GM12878 (cell line): ENCODE measurements around the gene MIER3. TPM values are rescaled to one million over a fixed set of nuclear protein-coding genes. Genes with fewer than 3 reads are reported as not detected.

Experiments
- ATAC-seq: fragments of 200-7000 bp; cut with Tn5 transposase; 3 replicates; pipeline ENCODE4 v1.9.1; 2020; ENCODE audit warnings: mild to moderate bottlenecking, moderate library complexity
- BruUV-seq: library from RNA; stranded (reverse); fragments of 400-500 nt; replicated peaks from 2 replicates; lab custom pipeline; 2021; lab: Mats Ljungman, UMichigan
- CTCF ChIA-PET: fragments of 300-600 bp; sonication (Branson Sonifier 250); formaldehyde crosslinking; extraction: SDS; loops from one replicate; lab custom pipeline; 2021; ENCODE audit warnings: inconsistent platforms; lab: Yijun Ruan, JAX
- POLR2A ChIA-PET: fragments of 350-600 bp; formaldehyde crosslinking; extraction: SDS; loops from one replicate; lab custom pipeline; 2021; ENCODE audit warnings: inconsistent platforms; lab: Charles Lee
- RAD21 ChIA-PET: fragments of 300-600 bp; sonication (Branson Sonifier 250); formaldehyde crosslinking; loops from one replicate; lab custom pipeline; 2023; ENCODE audit warnings: antibody characterized with exemption; ENCODE audit not compliant: unreplicated experiment; lab: Charles Lee
- SMC1A ChIA-PET: fragments of 300-600 bp; sonication (Branson Sonifier 250); formaldehyde crosslinking; loops from one replicate; lab custom pipeline; 2023; ENCODE audit not compliant: unreplicated experiment, uncharacterized antibody; lab: Charles Lee
- DNase-seq: peaks from one replicate; pipeline ENCODE4 v3.0.0-alpha.2; 2011; ENCODE audit warnings: low read depth, low spot score
- FAIRE-seq: peaks from 3 replicates; lab custom pipeline; 2011; peaks lifted over from hg19 to GRCh38; lab: Jason Lieb, UNC
- H2AFZ ChIP-seq: 2 replicates; pipeline ENCODE4 v1.6.0; 2011; ENCODE audit warnings: low read depth, low read length, control low read depth; ENCODE audit not compliant: control insufficient read depth
- H3K27ac ChIP-seq: 2 replicates; pipeline ENCODE4 v1.5.1; 2011; ENCODE audit warnings: control low read depth; ENCODE audit not compliant: control insufficient read depth, insufficient read depth
- H3K27me3 ChIP-seq, 2 experiments: replicated peaks in 1 of 2; 2 replicates each; pipeline versions ENCODE4 v1.6.0 to v1.6.1; 2011; ENCODE audit warnings: low read length in 1 of 2; ENCODE audit not compliant: control insufficient read depth in 2 of 2, insufficient read depth in 2 of 2
- H3K36me3 ChIP-seq, 2 experiments: 2 replicates each; pipeline ENCODE4 v1.5.1; 2011; ENCODE audit warnings: low read length in 1 of 2; ENCODE audit not compliant: control insufficient read depth in 2 of 2, insufficient read depth in 2 of 2
- H3K4me1 ChIP-seq: 2 replicates; pipeline ENCODE4 v1.6.1; 2011; ENCODE audit warnings: mild to moderate bottlenecking, low read length, moderate library complexity, mixed read lengths; ENCODE audit not compliant: control insufficient read depth, insufficient read depth
- H3K4me2 ChIP-seq: 2 replicates; pipeline ENCODE4 v1.6.0; 2011; ENCODE audit warnings: control low read depth; ENCODE audit not compliant: control insufficient read depth, insufficient read depth
- H3K4me3 ChIP-seq: fragments of 200-600 bp; sonication (generic); 2 replicates; pipeline ENCODE4 v1.5.1; 2016
- H3K79me2 ChIP-seq: 2 replicates; pipeline ENCODE4 v1.6.0; 2011; ENCODE audit warnings: low read length; ENCODE audit not compliant: control insufficient read depth, insufficient read depth
- H3K9ac ChIP-seq: 2 replicates; pipeline ENCODE4 v1.8.0; 2011; ENCODE audit warnings: low read length, control low read depth, mixed read lengths; ENCODE audit not compliant: control insufficient read depth, insufficient read depth
- H3K9me3 ChIP-seq: replicated peaks from 3 replicates; pipeline ENCODE4 v1.5.1; 2011; ENCODE audit warnings: mild to moderate bottlenecking, low read length; ENCODE audit not compliant: control insufficient read depth, insufficient read depth
- H4K20me1 ChIP-seq: 2 replicates; pipeline ENCODE4 v1.6.0; 2011; ENCODE audit not compliant: control insufficient read depth, insufficient read depth
- CHD1 ChIP-seq: IDR thresholded peaks from 2 replicates; pipeline ENCODE4 v1.6.1; 2012; ENCODE audit warnings: low read depth, low read length, improper control_type of control experiment
- ESRRA ChIP-seq: IDR thresholded peaks from 2 replicates; pipeline ENCODE4 v1.6.1; 2012; ENCODE audit warnings: mild to moderate bottlenecking, low read length, improper control_type of control experiment
- FOS ChIP-seq: IDR thresholded peaks from 3 replicates; pipeline ENCODE4 v1.6.1; 2011; ENCODE audit warnings: borderline replicate concordance; ENCODE audit not compliant: insufficient read length; ENCODE audit errors: extremely low read depth
- NR2C2 ChIP-seq: IDR thresholded peaks from 2 replicates; pipeline ENCODE4 v1.6.1; 2011; ENCODE audit warnings: borderline replicate concordance, low read depth; ENCODE audit not compliant: control insufficient read depth, insufficient read length
- PAX5 ChIP-seq: IDR thresholded peaks from 2 replicates; pipeline ENCODE4 v1.6.1; 2011; ENCODE audit warnings: low read depth, low read length, borderline replicate concordance
- RFX5 ChIP-seq: IDR thresholded peaks from 2 replicates; pipeline ENCODE4 v1.6.1; 2011; ENCODE audit warnings: low read depth, low read length, improper control_type of control experiment
- SREBF2 ChIP-seq: IDR thresholded peaks from 2 replicates; pipeline ENCODE4 v1.6.1; 2012; ENCODE audit warnings: mild to moderate bottlenecking, low read length
- TCF12 ChIP-seq: IDR thresholded peaks from 2 replicates; pipeline ENCODE4 v1.6.1; 2011; ENCODE audit warnings: low read depth, mild to moderate bottlenecking, low read length
- WGBS: methylation state at CpG from one replicate; pipeline ENCODE4 v1.1.6; 2016; ENCODE audit warnings: low lambda C conversion rate; ENCODE audit not compliant: insufficient replicate concordance, insufficient coverage; ENCODE audit errors: missing lambda C conversion rate; 5-methylcytosine and 5-hydroxymethylcytosine counted together
- in situ Hi-C: fragments of 300-500 bp; cut with MboI; formaldehyde crosslinking; loops from 9 replicates; pipeline ENCODE4 v1.14.3; 2018; ENCODE audit warnings: mixed read lengths
- intact Hi-C: fragments of 100-400 bp; cut with micrococcal nuclease; formaldehyde crosslinking; loops from one replicate; pipeline ENCODE4 v1.14.2; 2022; ENCODE audit not compliant: unreplicated experiment
- polyA plus RNA-seq, 11 experiments: library from polyadenylated mRNA; depleted of rRNA in 4 of 11; unstranded in 6 of 11; stranded (reverse) in 5 of 11; fragments of >200 nt; fragmentation: Nextera tagmentation in 4 of 11; fragmentation: Illumina TruSeq in 1 of 11; extraction: Ambion mirVana in 4 of 11; extraction: Trizol in 1 of 11; gene quantifications; 1 replicate in 1 of 11; 2 replicates in 10 of 11; pipeline versions ENCODE4 v1.2.1 to v1.2.3, GENCODE V29; 2011 to 2016; ENCODE audit warnings: inconsistent platforms in 2 of 11, missing spikeins in 2 of 11, low read depth in 1 of 11
- total RNA-seq, 4 experiments: library from RNA; depleted of rRNA in 3 of 4; stranded (reverse); fragments of >200 nt in 3 of 4; fragmentation: Illumina TruSeq in 1 of 4; extraction: Trizol in 1 of 4; gene quantifications; 2 replicates each; pipeline versions ENCODE4 v1.2.1 to v1.2.3, GENCODE V29; 2013 to 2021
- TF ChIP-seq, protein P1 (sequence below): fragments of 450-650 bp; formaldehyde crosslinking; IDR thresholded peaks from 2 replicates; pipeline ENCODE4 v1.4.0; 2020; ENCODE audit warnings: mild to moderate bottlenecking, moderate library complexity
- TF ChIP-seq, protein P2 (sequence below): IDR thresholded peaks from 2 replicates; pipeline ENCODE4 v1.6.1; 2012; ENCODE audit warnings: improper control_type of control experiment, low read depth, low read length; ENCODE audit not compliant: insufficient replicate concordance

The MIER3 gene
- total and polyA plus RNA-seq, 10 of the 15 experiments (the other 5 are each of a cell fraction or from before 2014, with no cell fraction given): 2.9 to 14.6 (median 7.2) TPM

DNA sequence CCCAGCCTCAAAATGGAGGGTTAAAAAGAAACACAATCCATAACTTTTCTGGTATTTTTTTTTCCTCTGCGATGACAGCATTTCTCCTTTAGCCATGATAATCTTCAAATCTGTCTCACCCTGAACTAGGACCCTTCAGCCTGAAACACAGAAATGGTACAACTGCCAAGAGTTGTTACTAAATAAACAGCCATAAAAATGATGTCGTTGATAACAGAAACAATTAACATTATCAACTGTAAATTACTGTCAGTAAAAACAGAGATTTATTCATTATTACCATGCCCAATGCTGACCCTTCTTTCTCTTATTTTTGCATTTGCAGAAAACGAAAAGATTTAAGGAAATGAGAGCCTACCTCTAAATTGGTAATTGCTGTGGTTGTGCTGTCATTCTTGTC, 19.4 kb upstream of the MIER3 start:
- in situ Hi-C loops: no loop called here
- H3K79me2 ChIP-seq: no peaks in the 10 kb centered on the region
- no peaks in the 10 kb centered on the region for H3K9me3 ChIP-seq
- no peak for TF ChIP-seq PAX5
- no peak for TF ChIP-seq FOS
- TF ChIP-seq, protein P1, sequence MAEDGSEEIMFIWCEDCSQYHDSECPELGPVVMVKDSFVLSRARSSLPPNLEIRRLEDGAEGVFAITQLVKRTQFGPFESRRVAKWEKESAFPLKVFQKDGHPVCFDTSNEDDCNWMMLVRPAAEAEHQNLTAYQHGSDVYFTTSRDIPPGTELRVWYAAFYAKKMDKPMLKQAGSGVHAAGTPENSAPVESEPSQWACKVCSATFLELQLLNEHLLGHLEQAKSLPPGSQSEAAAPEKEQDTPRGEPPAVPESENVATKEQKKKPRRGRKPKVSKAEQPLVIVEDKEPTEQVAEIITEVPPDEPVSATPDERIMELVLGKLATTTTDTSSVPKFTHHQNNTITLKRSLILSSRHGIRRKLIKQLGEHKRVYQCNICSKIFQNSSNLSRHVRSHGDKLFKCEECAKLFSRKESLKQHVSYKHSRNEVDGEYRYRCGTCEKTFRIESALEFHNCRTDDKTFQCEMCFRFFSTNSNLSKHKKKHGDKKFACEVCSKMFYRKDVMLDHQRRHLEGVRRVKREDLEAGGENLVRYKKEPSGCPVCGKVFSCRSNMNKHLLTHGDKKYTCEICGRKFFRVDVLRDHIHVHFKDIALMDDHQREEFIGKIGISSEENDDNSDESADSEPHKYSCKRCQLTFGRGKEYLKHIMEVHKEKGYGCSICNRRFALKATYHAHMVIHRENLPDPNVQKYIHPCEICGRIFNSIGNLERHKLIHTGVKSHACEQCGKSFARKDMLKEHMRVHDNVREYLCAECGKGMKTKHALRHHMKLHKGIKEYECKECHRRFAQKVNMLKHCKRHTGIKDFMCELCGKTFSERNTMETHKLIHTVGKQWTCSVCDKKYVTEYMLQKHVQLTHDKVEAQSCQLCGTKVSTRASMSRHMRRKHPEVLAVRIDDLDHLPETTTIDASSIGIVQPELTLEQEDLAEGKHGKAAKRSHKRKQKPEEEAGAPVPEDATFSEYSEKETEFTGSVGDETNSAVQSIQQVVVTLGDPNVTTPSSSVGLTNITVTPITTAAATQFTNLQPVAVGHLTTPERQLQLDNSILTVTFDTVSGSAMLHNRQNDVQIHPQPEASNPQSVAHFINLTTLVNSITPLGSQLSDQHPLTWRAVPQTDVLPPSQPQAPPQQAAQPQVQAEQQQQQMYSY: no peak
- no peak for TF ChIP-seq RFX5
- TF ChIP-seq ESRRA: no peak
- no peak for TF ChIP-seq CHD1
- TF ChIP-seq NR2C2: no peak
- no peak for TF ChIP-seq TCF12
- TF ChIP-seq, protein P2, sequence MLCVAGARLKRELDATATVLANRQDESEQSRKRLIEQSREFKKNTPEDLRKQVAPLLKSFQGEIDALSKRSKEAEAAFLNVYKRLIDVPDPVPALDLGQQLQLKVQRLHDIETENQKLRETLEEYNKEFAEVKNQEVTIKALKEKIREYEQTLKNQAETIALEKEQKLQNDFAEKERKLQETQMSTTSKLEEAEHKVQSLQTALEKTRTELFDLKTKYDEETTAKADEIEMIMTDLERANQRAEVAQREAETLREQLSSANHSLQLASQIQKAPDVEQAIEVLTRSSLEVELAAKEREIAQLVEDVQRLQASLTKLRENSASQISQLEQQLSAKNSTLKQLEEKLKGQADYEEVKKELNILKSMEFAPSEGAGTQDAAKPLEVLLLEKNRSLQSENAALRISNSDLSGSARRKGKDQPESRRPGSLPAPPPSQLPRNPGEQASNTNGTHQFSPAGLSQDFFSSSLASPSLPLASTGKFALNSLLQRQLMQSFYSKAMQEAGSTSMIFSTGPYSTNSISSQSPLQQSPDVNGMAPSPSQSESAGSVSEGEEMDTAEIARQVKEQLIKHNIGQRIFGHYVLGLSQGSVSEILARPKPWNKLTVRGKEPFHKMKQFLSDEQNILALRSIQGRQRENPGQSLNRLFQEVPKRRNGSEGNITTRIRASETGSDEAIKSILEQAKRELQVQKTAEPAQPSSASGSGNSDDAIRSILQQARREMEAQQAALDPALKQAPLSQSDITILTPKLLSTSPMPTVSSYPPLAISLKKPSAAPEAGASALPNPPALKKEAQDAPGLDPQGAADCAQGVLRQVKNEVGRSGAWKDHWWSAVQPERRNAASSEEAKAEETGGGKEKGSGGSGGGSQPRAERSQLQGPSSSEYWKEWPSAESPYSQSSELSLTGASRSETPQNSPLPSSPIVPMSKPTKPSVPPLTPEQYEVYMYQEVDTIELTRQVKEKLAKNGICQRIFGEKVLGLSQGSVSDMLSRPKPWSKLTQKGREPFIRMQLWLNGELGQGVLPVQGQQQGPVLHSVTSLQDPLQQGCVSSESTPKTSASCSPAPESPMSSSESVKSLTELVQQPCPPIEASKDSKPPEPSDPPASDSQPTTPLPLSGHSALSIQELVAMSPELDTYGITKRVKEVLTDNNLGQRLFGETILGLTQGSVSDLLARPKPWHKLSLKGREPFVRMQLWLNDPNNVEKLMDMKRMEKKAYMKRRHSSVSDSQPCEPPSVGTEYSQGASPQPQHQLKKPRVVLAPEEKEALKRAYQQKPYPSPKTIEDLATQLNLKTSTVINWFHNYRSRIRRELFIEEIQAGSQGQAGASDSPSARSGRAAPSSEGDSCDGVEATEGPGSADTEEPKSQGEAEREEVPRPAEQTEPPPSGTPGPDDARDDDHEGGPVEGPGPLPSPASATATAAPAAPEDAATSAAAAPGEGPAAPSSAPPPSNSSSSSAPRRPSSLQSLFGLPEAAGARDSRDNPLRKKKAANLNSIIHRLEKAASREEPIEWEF: no peak
- no peak for TF ChIP-seq SREBF2
- TF ChIP-seq, all 136 proteins: peak for 0
- ChIA-PET CTCF (no interaction called here), RAD21 (no interaction called here), POLR2A (no interaction called here), SMC1A (no interaction called here)
- Histone ChIP-seq H3K9ac (no peak overlapping the region), H3K4me3 (no peak overlapping the region), H3K36me3 (no peaks in the 10 kb centered on the region), H3K27me3 (peaks cover 3 to 6% of the 10 kb centered on the region in 2 experiments; a peak in 2 of 4 replicates), H3K4me1 (no peaks in the 10 kb centered on the region), H3K4me2 (no peak overlapping the region), H3K27ac (no peak overlapping the region), H4K20me1 (no peaks in the 10 kb centered on the region; the same call in 1 of the 2 replicates), H2AFZ (no peak overlapping the region)
- no peak for ATAC-seq
- 46% methylated on average over 3 of the region's 3 CpGs for WGBS
- BruUV-seq: no TSS peak
- DNase-seq: no peak
- no peak for FAIRE-seq
- intact Hi-C loops: no loop called here
